ENCODE measurements around the gene DAPK1.

DAPK1 gene

GRCh38 chr9:87611776-87612175 is 114.1 kb downstream of the DAPK1 start:
- no peaks in the 10 kb centered on the region for H3K79me2 ChIP-seq (ENCODE audit: control insufficient read depth, insufficient read depth, low read length, poor library complexity)
- H2AK5ac ChIP-seq (ENCODE audit: low read length), result no peak overlapping the region
- WGBS (ENCODE audit: extremely low coverage, insufficient coverage, insufficient read length), result no CpG with 5 or more reads among the region's 4 CpGs
- H3K4me1 ChIP-seq (ENCODE audit: control insufficient read depth in 1 of 2, insufficient read depth in 2 of 2, low read length in 2 of 2), result peaks cover 10 to 24% of the 10 kb centered on the region in 2 experiments
- H3K27me3 ChIP-seq (ENCODE audit: insufficient read depth, low read length), result no peaks in the 10 kb centered on the region
- no peak overlapping the region for H4K8ac ChIP-seq (ENCODE audit: low read depth, low read length)
- no peak overlapping the region for H3K4me3 ChIP-seq (ENCODE audit: low read depth, low read length)
- H3K79me1 ChIP-seq (ENCODE audit: low read length), result no peaks in the 10 kb centered on the region
- no peak overlapping the region for H2BK12ac ChIP-seq (ENCODE audit: low read length)
- H3K23ac ChIP-seq (ENCODE audit: low read length), result no peak overlapping the region
- no peak overlapping the region for H4K91ac ChIP-seq (ENCODE audit: low read depth, low read length)
- H3K36me3 ChIP-seq (ENCODE audit: control insufficient read depth in 1 of 2, insufficient read depth in 2 of 2, low read length in 2 of 2), result no peaks in the 10 kb centered on the region
- H3K4ac ChIP-seq (ENCODE audit: low read depth, low read length), result no peak overlapping the region
- H3K14ac ChIP-seq (ENCODE audit: low read length), result no peak overlapping the region
- H2BK5ac ChIP-seq (ENCODE audit: low read depth, low read length, poor library complexity), result no peak overlapping the region
- no peak overlapping the region for H3K4me2 ChIP-seq (ENCODE audit: low read length)
- H2BK120ac ChIP-seq (ENCODE audit: insufficient read depth, low read length, poor library complexity), result no peak overlapping the region
- H3K9me3 ChIP-seq (ENCODE audit: insufficient read depth, low read depth, low read length), result no peaks in the 10 kb centered on the region
- H2AFZ ChIP-seq (ENCODE audit: insufficient read depth, low read length, poor library complexity), result no peak overlapping the region
- H3K9ac ChIP-seq (ENCODE audit: low read length), result no peak overlapping the region
- no peak overlapping the region for H3K27ac ChIP-seq (ENCODE audit: low read depth, low read length)
- no peak overlapping the region for H3K18ac ChIP-seq (ENCODE audit: low read length)
- no peak overlapping the region for H4K12ac ChIP-seq (ENCODE audit: low read depth, low read length)
- DNase-seq, result no peak

GRCh38 chr9:87612536-87612935 is 114.9 kb downstream of the DAPK1 start:
- H3K18ac ChIP-seq (ENCODE audit: low read length), result no peak overlapping the region
- no peak for DNase-seq
- no peak overlapping the region for H3K4ac ChIP-seq (ENCODE audit: low read depth, low read length)

GRCh38 chr9:87613265-87614111 is 115.8 kb downstream of the DAPK1 start:
- peaks cover 2% of the 10 kb centered on the region in 2 experiments for H3K36me3 ChIP-seq (ENCODE audit: control insufficient read depth in 1 of 2, insufficient read depth in 2 of 2, low read length in 2 of 2)
- no peaks in the 10 kb centered on the region for H3K79me1 ChIP-seq (ENCODE audit: low read length)
- DNase-seq, result no peak
- no peak overlapping the region for H2BK120ac ChIP-seq (ENCODE audit: insufficient read depth, low read length, poor library complexity)
- no peaks in the 10 kb centered on the region for H3K27me3 ChIP-seq (ENCODE audit: insufficient read depth, low read length)
- H2AFZ ChIP-seq (ENCODE audit: insufficient read depth, low read length, poor library complexity), result no peak overlapping the region
- H4K12ac ChIP-seq (ENCODE audit: low read depth, low read length), result no peak overlapping the region
- no CpG with 5 or more reads among the region's 11 CpGs for WGBS (ENCODE audit: extremely low coverage, insufficient coverage, insufficient read length)
- no peak overlapping the region for H2BK12ac ChIP-seq (ENCODE audit: low read length)
- no peak overlapping the region for H3K14ac ChIP-seq (ENCODE audit: low read length)
- no peak overlapping the region for H3K4ac ChIP-seq (ENCODE audit: low read depth, low read length)
- no peak overlapping the region for H3K4me3 ChIP-seq (ENCODE audit: low read depth, low read length)
- no peak overlapping the region for H4K8ac ChIP-seq (ENCODE audit: low read depth, low read length)
- no peak overlapping the region for H3K23ac ChIP-seq (ENCODE audit: low read length)
- no peak overlapping the region for H2AK5ac ChIP-seq (ENCODE audit: low read length)
- no peak overlapping the region for H3K27ac ChIP-seq (ENCODE audit: low read depth, low read length)
- no peak overlapping the region for H3K4me2 ChIP-seq (ENCODE audit: low read length)
- H2BK5ac ChIP-seq (ENCODE audit: low read depth, low read length, poor library complexity), result no peak overlapping the region
- peaks cover 10 to 18% of the 10 kb centered on the region in 2 experiments for H3K4me1 ChIP-seq (ENCODE audit: control insufficient read depth in 1 of 2, insufficient read depth in 2 of 2, low read length in 2 of 2)
- H3K18ac ChIP-seq (ENCODE audit: low read length), result no peak overlapping the region
- H4K91ac ChIP-seq (ENCODE audit: low read depth, low read length), result no peak overlapping the region
- no peaks in the 10 kb centered on the region for H3K9me3 ChIP-seq (ENCODE audit: insufficient read depth, low read depth, low read length)
- no peaks in the 10 kb centered on the region for H3K79me2 ChIP-seq (ENCODE audit: control insufficient read depth, insufficient read depth, low read length, poor library complexity)
- H3K9ac ChIP-seq (ENCODE audit: low read length), result no peak overlapping the region

More at GRCh38 chr9:87612536-87612935, 114.9 kb downstream of the DAPK1 start:
- Histone ChIP-seq H3K4me2 (ENCODE audit: low read length) (no peak overlapping the region), H2BK5ac (ENCODE audit: low read depth, low read length, poor library complexity) (no peak overlapping the region), H2BK120ac (ENCODE audit: insufficient read depth, low read length, poor library complexity) (no peak overlapping the region), H3K27ac (ENCODE audit: low read depth, low read length) (no peak overlapping the region), H4K12ac (ENCODE audit: low read depth, low read length) (no peak overlapping the region), H2AFZ (ENCODE audit: insufficient read depth, low read length, poor library complexity) (no peak overlapping the region), H3K14ac (ENCODE audit: low read length) (no peak overlapping the region), H2BK12ac (ENCODE audit: low read length) (no peak overlapping the region), H2AK5ac (ENCODE audit: low read length) (no peak overlapping the region), H4K91ac (ENCODE audit: low read depth, low read length) (no peak overlapping the region), H3K79me2 (ENCODE audit: control insufficient read depth, insufficient read depth, low read length, poor library complexity) (no peaks in the 10 kb centered on the region), H3K9ac (ENCODE audit: low read length) (no peak overlapping the region), H3K4me3 (ENCODE audit: low read depth, low read length) (no peak overlapping the region), H3K4me1 (ENCODE audit: control insufficient read depth in 1 of 2, insufficient read depth in 2 of 2, low read length in 2 of 2) (peaks cover 10 to 18% of the 10 kb centered on the region in 2 experiments), H3K79me1 (ENCODE audit: low read length) (no peaks in the 10 kb centered on the region), H3K36me3 (ENCODE audit: control insufficient read depth in 1 of 2, insufficient read depth in 2 of 2, low read length in 2 of 2) (peaks cover under 1% of the 10 kb centered on the region in 2 experiments), H3K23ac (ENCODE audit: low read length) (no peak overlapping the region), H3K9me3 (ENCODE audit: insufficient read depth, low read depth, low read length) (no peaks in the 10 kb centered on the region), H4K8ac (ENCODE audit: low read depth, low read length) (no peak overlapping the region), H3K27me3 (ENCODE audit: insufficient read depth, low read length) (no peaks in the 10 kb centered on the region)
- WGBS (ENCODE audit: extremely low coverage, insufficient coverage, insufficient read length), result no CpG with 5 or more reads among the region's 3 CpGs

GRCh38 chr9:87614397-87614796 is 116.7 kb downstream of the DAPK1 start:
- no peak overlapping the region for H2BK120ac ChIP-seq (ENCODE audit: insufficient read depth, low read length, poor library complexity)
- H2BK5ac ChIP-seq (ENCODE audit: low read depth, low read length, poor library complexity), result no peak overlapping the region
- H3K23ac ChIP-seq (ENCODE audit: low read length), result no peak overlapping the region
- H3K27ac ChIP-seq (ENCODE audit: low read depth, low read length), result no peak overlapping the region
- H2AFZ ChIP-seq (ENCODE audit: insufficient read depth, low read length, poor library complexity), result no peak overlapping the region
- H4K8ac ChIP-seq (ENCODE audit: low read depth, low read length), result no peak overlapping the region
- no peak overlapping the region for H3K14ac ChIP-seq (ENCODE audit: low read length)
- H3K79me2 ChIP-seq (ENCODE audit: control insufficient read depth, insufficient read depth, low read length, poor library complexity), result no peaks in the 10 kb centered on the region
- no peak overlapping the region for H4K91ac ChIP-seq (ENCODE audit: low read depth, low read length)
- no peak overlapping the region for H3K18ac ChIP-seq (ENCODE audit: low read length)
- no peak for DNase-seq
- no peaks in the 10 kb centered on the region for H3K9me3 ChIP-seq (ENCODE audit: insufficient read depth, low read depth, low read length)
- no peaks in the 10 kb centered on the region for H3K79me1 ChIP-seq (ENCODE audit: low read length)
- H3K4ac ChIP-seq (ENCODE audit: low read depth, low read length), result no peak overlapping the region
- peaks cover 10 to 18% of the 10 kb centered on the region in 2 experiments for H3K4me1 ChIP-seq (ENCODE audit: control insufficient read depth in 1 of 2, insufficient read depth in 2 of 2, low read length in 2 of 2)
- H3K9ac ChIP-seq (ENCODE audit: low read length), result no peak overlapping the region
- H4K12ac ChIP-seq (ENCODE audit: low read depth, low read length), result no peak overlapping the region
- H3K36me3 ChIP-seq (ENCODE audit: control insufficient read depth in 1 of 2, insufficient read depth in 2 of 2, low read length in 2 of 2), result peaks cover 2 to 5% of the 10 kb centered on the region in 2 experiments
- no peak overlapping the region for H2BK12ac ChIP-seq (ENCODE audit: low read length)
- no CpG with 5 or more reads among the region's 7 CpGs for WGBS (ENCODE audit: extremely low coverage, insufficient coverage, insufficient read length)
- no peak overlapping the region for H3K4me2 ChIP-seq (ENCODE audit: low read length)
- no peak overlapping the region for H2AK5ac ChIP-seq (ENCODE audit: low read length)
- no peak overlapping the region for H3K4me3 ChIP-seq (ENCODE audit: low read depth, low read length)
- H3K27me3 ChIP-seq (ENCODE audit: insufficient read depth, low read length), result no peaks in the 10 kb centered on the region

Data from trophoblast cell (in vitro differentiated cells and primary cell).